ENCODE data around the gene ARHGAP19.
A peak's percentile ranks its signal among the peaks of the same experiment; 100 is the strongest.
"Not testable (repeated sequence)": the region's sequence is repeated elsewhere in the genome, so short reads cannot be mapped to it uniquely, and the experiment has no call there.

Gene ARHGAP19

GRCh38 chr10:97279121-97279815 is 13.2 kb downstream of the ARHGAP19 start:
- no peak for DNase-seq

GRCh38 chr10:97278491-97278989 is 13.9 kb downstream of the ARHGAP19 start:
- DNase-seq, result peak in 1 of 2 experiments; percentile 59

DNA sequence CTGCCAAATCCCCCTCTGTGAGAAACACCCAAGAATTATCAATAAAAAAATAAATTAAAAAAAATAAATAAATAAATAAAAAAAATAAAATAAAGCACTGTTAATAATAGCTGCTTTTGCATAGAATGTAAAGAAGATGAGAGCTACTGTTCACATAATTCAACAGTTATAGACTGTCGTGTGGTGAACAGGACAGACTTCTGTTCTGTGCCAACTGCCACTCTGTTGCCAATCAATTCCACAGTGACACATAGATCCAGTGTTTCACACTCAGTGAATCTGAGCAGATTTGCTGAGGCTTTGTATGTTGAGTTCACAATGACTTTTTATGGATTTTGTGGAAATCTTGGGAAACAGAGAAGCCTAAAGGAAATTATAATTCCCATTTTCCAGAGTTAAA is 14.9 kb downstream of the ARHGAP19 start:
- DNase-seq, result no peak

DNA sequence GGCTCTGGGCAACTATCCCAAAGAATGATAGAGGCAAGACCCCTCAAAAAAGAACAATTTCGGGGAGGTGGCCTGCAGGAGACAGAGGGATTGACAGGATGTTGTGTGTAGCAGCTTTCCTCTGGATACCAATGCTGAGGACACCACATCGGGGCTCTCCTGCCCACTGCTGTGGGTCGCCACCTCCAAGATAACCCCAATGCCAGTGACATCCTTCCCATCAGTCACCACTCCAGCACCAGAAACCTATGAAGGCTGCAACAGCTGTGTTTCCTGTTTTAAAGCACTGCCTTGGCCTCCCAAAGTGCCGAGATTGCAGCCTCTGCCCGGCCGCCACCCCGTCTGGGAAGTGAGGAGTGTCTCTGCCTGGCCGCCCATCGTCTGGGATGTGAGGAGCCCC is 17.6 kb downstream of the ARHGAP19 start:
- DNase-seq, result no peak

DNA sequence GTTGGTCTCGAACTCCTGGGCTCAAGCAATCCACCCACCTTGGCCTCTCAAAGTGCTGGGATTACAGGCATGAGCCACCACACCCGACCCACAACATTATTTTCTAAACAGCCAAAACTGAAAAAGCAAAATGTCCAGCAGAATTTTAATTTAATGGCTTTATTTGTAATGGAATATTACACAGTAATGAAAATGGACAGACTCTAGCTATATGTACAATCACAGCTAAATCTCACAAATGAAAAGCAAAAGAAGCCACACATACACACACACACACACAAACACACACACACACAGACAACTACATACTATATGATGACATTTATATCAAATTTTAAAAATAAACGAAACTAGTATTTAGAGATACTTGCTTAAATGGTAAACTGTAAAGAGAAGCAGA is 18.7 kb downstream of the ARHGAP19 start:
- DNase-seq, result no peak

- DNase-seq, result no peak
These were observed 21.8 kb downstream of the ARHGAP19 start for GRCh38 chr10:97270523-97271154.

GRCh38 chr10:97267671-97268070 is 24.8 kb downstream of the ARHGAP19 start:
- no peak for DNase-seq

GRCh38 chr10:97265095-97265494 is 27.3 kb downstream of the ARHGAP19 start:
- DNase-seq, result not testable (repeated sequence)

GRCh38 chr10:97263971-97264370 is 28.5 kb downstream of the ARHGAP19 start:
- DNase-seq, result no peak

DNA sequence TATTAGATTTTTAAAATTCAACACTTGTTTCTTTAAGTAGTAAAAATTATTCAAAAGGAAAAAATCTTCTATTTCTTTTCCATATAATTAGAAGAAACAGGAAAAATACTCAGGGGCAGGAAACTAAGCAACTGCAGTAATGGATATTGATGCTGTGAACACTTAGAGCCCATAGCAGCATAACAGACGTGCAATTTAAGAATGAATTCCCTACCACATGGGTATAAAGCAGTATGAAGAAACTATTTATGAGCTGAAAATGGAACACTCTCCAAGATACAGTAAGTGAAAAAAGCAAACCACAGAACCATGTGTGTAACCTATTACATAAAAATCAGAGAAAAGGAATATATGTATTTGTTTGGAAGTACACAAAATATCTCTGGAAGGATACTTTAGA is 30.8 kb downstream of the ARHGAP19 start:
- no peak for DNase-seq

DNA sequence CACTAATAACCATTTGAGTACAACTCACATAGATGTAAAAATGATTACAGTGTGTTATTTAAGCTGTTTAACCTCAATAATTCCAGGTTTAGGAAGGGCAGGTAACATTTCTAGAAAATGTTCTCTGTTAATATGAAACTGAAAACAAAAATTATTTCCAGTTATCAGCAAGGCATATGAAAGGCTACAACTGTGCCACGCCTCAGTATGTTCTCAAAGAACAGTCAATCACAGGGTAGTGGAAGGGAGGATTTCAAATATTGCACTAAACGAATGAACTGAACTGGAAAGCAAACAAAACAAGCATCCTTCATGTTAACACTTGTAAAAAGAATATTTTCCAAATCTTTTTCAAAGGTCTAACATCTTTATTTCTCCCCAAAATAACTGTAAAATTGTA is 31.3 kb downstream of the ARHGAP19 start:
- no peak for DNase-seq

- DNase-seq, result no peak
These were observed 33.3 kb downstream of the ARHGAP19 start for GRCh38 chr10:97259119-97259518.

DNA sequence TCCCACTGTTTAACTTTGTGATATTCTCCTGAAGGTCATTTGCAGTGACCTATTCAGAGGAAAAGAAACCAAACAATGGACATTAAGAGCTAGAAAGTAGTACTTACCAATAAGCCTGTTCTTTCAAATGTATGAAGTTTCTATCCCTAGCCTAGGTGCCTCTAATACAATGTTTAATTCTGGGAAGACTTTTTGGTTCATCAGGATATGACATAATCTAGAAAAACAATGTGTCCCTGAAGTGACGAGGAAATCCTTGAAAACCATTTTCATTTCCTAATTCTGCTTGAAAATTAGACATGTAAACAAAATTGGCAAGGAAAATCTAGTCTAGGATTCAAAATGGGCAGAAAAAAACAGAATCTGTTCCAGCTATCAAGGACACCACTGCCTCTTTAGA is 36.1 kb downstream of the ARHGAP19 start:
- DNase-seq, result no peak

- no peak for DNase-seq
These were observed 36.7 kb downstream of the ARHGAP19 start for GRCh38 chr10:97255512-97256293.

- DNase-seq, result no peak
These were observed 37.7 kb downstream of the ARHGAP19 start for GRCh38 chr10:97254694-97255093.

DNA sequence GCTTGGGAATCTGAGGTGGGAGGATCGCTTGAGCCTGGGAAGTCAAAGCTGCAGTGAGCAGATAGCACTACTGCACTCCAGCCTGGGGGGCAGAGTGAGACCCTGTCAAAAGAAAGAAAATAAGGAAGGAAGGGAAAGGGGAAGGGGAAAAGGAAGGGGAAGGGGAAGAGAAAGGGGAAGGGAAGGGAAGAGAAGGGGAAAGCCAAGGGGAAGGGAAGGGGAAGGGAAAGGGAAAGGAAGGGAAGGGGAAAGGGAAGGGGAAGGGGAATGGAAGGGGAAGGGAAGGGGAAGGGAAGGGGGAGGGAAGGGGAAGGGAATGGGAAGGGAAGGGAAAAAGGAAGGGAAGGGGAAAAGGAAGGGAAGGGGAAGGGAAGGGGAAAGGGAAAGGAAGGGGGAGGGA is 41.5 kb downstream of the ARHGAP19 start:
- DNase-seq, result no peak

- DNase-seq, result no peak
These were observed 48.6 kb downstream of the ARHGAP19 start for GRCh38 chr10:97243836-97244235.

DNA sequence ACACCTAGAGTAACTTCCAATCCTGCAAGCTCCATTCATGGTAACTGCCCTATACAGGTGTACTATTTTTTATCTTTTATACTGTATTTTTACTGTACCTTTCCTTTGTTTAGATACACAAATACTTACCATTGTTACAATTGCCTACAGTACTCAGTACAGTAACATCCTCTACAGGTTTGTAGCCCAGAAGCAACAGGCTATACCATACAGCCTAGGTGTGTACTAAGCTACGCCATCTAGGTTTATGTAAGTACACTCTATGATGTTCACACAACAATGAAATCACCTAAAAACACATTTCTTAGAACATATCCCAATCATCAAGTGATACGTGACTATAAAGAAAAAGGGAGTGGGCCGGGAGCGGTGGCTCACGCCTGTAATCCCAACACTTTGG is 53.6 kb downstream of the ARHGAP19 start:
- no peak for DNase-seq

GRCh38 chr10:97235353-97235752 is 57.1 kb downstream of the ARHGAP19 start:
- DNase-seq, result no peak

DNA sequence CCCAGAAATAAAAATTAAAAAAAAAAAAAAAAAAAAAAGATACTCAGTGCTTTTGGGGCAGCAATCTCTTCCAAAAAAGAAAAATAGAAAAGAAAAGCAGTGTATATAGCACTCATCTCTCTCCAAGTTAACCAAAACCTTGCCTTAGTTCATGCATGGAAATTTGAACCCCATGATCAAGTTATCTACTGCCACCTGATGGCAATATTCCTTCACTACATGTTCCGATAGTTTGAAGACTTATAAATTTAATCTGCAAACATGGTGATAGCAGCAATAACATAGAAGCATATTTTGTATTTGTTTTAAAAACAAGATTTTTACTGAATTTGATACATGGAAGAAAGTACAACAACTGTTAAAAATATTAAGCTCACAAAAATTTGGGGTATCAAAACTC is 58.0 kb downstream of the ARHGAP19 start:
- DNase-seq, result no peak

GRCh38 chr10:97230146-97230545 is 62.3 kb downstream of the ARHGAP19 start:
- DNase-seq, result no peak

- DNase-seq, result no peak
These were observed 63.0 kb downstream of the ARHGAP19 start for GRCh38 chr10:97229322-97230015.

DNA sequence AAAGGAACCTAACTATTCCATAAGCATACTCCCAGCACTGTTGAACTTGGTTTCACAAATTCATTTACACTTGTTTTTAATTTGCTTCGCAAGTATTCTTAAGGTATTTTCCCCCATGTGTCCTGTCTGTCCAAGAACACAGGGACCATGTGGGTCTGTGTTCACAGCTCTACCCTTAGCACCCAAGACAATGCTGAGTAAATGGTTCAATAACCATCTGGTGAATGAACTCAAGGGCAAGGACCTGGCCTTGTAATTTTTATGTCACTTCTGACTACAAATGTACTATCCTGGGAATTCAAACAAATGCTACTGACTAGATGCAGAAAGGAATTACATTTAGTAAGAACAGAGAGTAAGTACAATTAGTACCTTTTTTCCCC is 63.7 kb downstream of the ARHGAP19 start:
- no peak for DNase-seq

All from SW 1271 (cell line).